Upper lobe of left lung (tissue), 6 donors: ENCODE results near the gene ECT2L. TPM values are rescaled to one million over a fixed set of nuclear protein-coding genes. Genes with fewer than 3 reads are reported as not detected.
A peak's percentile ranks its signal among the peaks of the same experiment; 100 is the strongest.

Experiments
- ATAC-seq, 2 donors: fragments of 200-7000 bp; cut with Tn5 transposase; one replicate each; pipeline ENCODE4 v1.9.1; 2022; ENCODE audit warnings: mild to moderate bottlenecking in 2 of 2, moderate library complexity in 2 of 2; ENCODE audit not compliant: low FRiP score in 2 of 2
- DNase-seq, 2 donors: peaks; one replicate each; pipeline ENCODE4 v3.0.0-alpha.2; 2019 to 2020
- H3K27ac ChIP-seq, 4 donors: fragments of 200-600 bp; sonication (generic); one replicate each; pipeline ENCODE4 v1.5.1; 2016 to 2019
- H3K27me3 ChIP-seq, 4 donors: fragments of 200-600 bp; sonication (generic); one replicate each; pipeline ENCODE4 v1.5.1; 2017 to 2019
- H3K36me3 ChIP-seq, 4 donors: fragments of 200-600 bp; sonication (generic); one replicate each; pipeline ENCODE4 v1.5.1; 2016 to 2019
- H3K4me1 ChIP-seq, 4 donors: fragments of 200-600 bp; sonication (generic); one replicate each; pipeline ENCODE4 v1.5.1; 2018 to 2019
- H3K4me3 ChIP-seq, 4 donors: fragments of 200-600 bp; sonication (generic); one replicate each; pipeline ENCODE4 v1.5.1; 2017 to 2019; ENCODE audit warnings: mild to moderate bottlenecking in 2 of 4, moderate library complexity in 1 of 4
- H3K9me3 ChIP-seq, 4 donors: fragments of 200-600 bp; sonication (generic); one replicate each; pipeline ENCODE4 v1.5.1; 2018 to 2019
- EP300 ChIP-seq, 4 donors: sonication (generic); formaldehyde crosslinking; IDR thresholded peaks; one replicate each; pipeline ENCODE4 v1.5.1; 2017; ENCODE audit warnings: antibody characterized with exemption in 4 of 4, control low read depth in 2 of 4
- POLR2A ChIP-seq, 4 donors: fragments of 450-650 bp; IDR thresholded peaks; one replicate each; pipeline ENCODE4 v1.5.1; 2016 to 2017; ENCODE audit warnings: antibody characterized with exemption in 4 of 4, mild to moderate bottlenecking in 2 of 4
- POLR2AphosphoS5 ChIP-seq, 2 donors: sonication (generic); formaldehyde crosslinking; IDR thresholded peaks; one replicate each; pipeline ENCODE4 v1.5.1; 2017; ENCODE audit warnings: antibody characterized with exemption in 2 of 2
- WGBS, 2 donors: methylation state at CpG; one replicate each; pipeline ENCODE4 v1.1.5; 2017 to 2018; 5-methylcytosine and 5-hydroxymethylcytosine counted together
- total RNA-seq, 6 donors: library from RNA; depleted of rRNA in 4 of 6; stranded (reverse); fragments of >200 nt in 4 of 6; gene quantifications; one replicate each; pipeline versions ENCODE4 v1.1.0 to v1.2.1, GENCODE V29; 2016 to 2021
- TF ChIP-seq, protein P1 (sequence below), 6 experiments: fragments of 450-650 bp in 4 of 6; fragments of 200-600 bp in 2 of 6; sonication (generic) in 2 of 6; IDR thresholded peaks; one replicate each; pipeline ENCODE4 v1.5.1; 2016 to 2019; ENCODE audit warnings: antibody characterized with exemption in 6 of 6
- donor health status: DM: no; HTN: no; CAD: no; lungs with moderate emphysema.
- donor health status: DM: no; HTN: yes; CAD: no; lungs with severe emphysema.

Gene ECT2L
- total RNA-seq, 6 donors from 2014 or later, result 0.20 to 28.4 (median 3.1) TPM

DNA sequence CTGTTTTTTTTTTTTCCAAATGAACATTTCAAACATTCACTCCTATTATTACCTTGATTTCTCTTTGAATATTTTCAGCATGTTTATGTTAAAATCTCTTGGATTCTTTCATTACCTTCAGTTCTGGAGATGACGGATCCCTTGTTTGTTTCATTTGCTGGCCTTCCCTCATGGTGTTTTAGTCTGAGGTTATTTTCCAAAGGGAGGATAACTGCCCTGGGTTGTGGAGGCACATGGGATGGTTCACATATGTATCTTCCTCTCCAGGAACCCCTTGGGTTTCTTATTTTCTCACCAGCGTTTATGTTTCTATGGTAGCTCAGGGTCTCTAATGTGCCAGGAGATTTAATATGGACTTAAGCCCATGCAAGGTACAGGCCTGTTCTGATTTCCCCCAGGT is 36.3 kb downstream of the ECT2L start:
- Histone ChIP-seq H3K27me3 (no peaks in the 10 kb centered on the region), H3K36me3 (no peaks in the 10 kb centered on the region), H3K9me3 (no peaks in the 10 kb centered on the region), H3K4me1 (peaks cover 0 to 7% (median 0%) of the 10 kb centered on the region in 4 donors), H3K27ac (no peak overlapping the region), H3K4me3 (no peak overlapping the region)
- DNase-seq (no peak), ATAC-seq (no peak)
- 94 to 96% methylated on average over 2 of the region's 2 CpGs for WGBS, 2 donors
- TF ChIP-seq EP300 (IDR thresholded peaks at IDR 0.05) (no peak), POLR2A (IDR thresholded peaks at IDR 0.05) (no peak), POLR2AphosphoS5 (IDR thresholded peaks at IDR 0.05) (no peak)
- TF ChIP-seq, protein P1, sequence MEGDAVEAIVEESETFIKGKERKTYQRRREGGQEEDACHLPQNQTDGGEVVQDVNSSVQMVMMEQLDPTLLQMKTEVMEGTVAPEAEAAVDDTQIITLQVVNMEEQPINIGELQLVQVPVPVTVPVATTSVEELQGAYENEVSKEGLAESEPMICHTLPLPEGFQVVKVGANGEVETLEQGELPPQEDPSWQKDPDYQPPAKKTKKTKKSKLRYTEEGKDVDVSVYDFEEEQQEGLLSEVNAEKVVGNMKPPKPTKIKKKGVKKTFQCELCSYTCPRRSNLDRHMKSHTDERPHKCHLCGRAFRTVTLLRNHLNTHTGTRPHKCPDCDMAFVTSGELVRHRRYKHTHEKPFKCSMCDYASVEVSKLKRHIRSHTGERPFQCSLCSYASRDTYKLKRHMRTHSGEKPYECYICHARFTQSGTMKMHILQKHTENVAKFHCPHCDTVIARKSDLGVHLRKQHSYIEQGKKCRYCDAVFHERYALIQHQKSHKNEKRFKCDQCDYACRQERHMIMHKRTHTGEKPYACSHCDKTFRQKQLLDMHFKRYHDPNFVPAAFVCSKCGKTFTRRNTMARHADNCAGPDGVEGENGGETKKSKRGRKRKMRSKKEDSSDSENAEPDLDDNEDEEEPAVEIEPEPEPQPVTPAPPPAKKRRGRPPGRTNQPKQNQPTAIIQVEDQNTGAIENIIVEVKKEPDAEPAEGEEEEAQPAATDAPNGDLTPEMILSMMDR (IDR thresholded peaks at IDR 0.05), result no peak

DNA sequence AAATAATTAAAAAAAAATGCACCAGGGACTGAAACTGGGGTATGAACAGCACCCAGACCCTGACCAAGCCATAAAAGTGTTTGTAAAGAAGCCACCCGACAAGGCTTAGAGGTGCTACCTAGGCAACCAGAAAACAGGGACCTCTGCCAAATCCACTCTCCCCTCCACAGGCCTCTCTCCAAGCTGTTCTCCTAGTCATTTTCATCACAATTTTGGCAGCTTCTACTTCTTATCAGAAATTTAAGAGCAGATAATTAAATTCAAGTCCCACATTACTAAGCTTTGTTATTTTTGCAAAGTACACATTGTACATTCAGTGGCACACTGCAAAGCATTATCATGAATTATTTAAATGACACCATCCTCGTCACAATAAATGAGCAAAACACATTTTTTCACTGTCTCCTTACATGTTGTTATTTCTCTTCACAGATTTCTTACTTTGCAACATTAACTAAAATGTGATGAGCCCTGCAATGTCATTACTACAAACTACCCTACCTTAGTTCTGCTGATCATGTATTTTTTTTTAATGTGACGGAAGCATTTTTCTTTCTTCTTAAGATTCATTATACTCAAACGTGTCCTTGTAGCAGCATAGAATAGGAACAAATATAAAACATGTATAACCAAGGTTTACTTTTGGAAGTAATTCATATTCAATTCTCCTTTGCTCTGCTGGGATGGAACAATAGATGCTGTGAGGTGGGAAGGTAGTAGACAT is 38.1 kb downstream of the ECT2L start:
- H3K4me3 ChIP-seq, result no peak overlapping the region
- TF ChIP-seq EP300 (IDR thresholded peaks at IDR 0.05) (no peak), POLR2A (IDR thresholded peaks at IDR 0.05) (no peak), POLR2AphosphoS5 (IDR thresholded peaks at IDR 0.05) (no peak)
- TF ChIP-seq, protein P1 (IDR thresholded peaks at IDR 0.05), result no peak
- ATAC-seq (peak; percentile 67 to 82), DNase-seq (peak in 1 of 2 donors; percentile 43)
- peaks cover 0 to 7% (median 0%) of the 10 kb centered on the region in 4 donors for H3K4me1 ChIP-seq
- 52 to 59% methylated on average over 4 of the region's 4 CpGs for WGBS, 2 donors
- no peak overlapping the region for H3K27ac ChIP-seq
- H3K36me3 ChIP-seq, result no peaks in the 10 kb centered on the region
- H3K27me3 ChIP-seq, result no peaks in the 10 kb centered on the region
- H3K9me3 ChIP-seq, result no peaks in the 10 kb centered on the region

DNA sequence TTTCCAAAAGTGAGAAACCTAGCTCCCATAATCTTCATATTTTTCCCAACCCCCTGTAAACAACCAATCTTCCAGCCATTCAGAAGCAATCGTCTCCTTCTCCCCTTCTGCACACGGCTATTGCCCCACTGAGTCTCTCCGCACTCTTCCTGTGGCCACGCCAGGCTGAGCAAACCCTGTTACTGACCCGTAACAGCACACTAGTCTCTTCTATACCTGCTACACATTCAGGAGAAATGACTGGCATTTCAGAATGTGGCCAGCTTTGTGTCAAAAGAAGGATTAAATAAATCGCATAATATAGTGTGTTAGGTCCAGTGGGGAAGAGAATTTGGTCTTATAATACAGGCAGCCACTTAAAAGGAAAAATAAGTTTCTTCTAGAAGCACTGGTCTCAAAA is 41.4 kb downstream of the ECT2L start:
- no peaks in the 10 kb centered on the region for H3K36me3 ChIP-seq
- no peak overlapping the region for H3K27ac ChIP-seq
- H3K4me1 ChIP-seq, result peaks cover 0 to 7% (median 0%) of the 10 kb centered on the region in 4 donors
- TF ChIP-seq, protein P1 (IDR thresholded peaks at IDR 0.05), result no peak
- TF ChIP-seq POLR2A (IDR thresholded peaks at IDR 0.05) (no peak), EP300 (IDR thresholded peaks at IDR 0.05) (no peak), POLR2AphosphoS5 (IDR thresholded peaks at IDR 0.05) (no peak)
- 93 to 95% methylated on average over 6 of the region's 6 CpGs for WGBS, 2 donors
- ATAC-seq, result no peak
- H3K9me3 ChIP-seq, result no peaks in the 10 kb centered on the region
- no peak overlapping the region for H3K4me3 ChIP-seq
- no peaks in the 10 kb centered on the region for H3K27me3 ChIP-seq
- DNase-seq, result no peak

DNA sequence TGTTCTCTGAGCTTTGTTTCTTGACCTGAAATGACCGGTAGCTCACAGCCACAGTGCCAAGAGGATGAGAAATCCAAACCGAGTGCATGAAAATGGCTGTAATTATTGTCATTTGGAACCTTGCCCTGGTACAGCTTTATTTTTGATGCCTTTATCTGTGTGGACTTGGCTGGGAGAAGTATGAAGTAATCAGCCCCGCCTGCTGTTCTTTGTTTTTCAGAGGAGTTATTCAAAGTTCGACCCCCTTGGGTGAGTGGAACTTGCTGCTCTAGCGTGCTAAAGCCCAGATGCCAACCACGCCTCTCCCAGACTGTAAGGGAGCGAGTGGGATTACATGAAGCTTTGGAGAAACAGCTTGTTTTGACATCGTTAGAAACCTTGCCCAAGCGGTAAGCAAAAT is 48.3 kb downstream of the ECT2L start:
- ATAC-seq, result peak in 1 of 2 donors; percentile 85
- Histone ChIP-seq H3K9me3 (no peaks in the 10 kb centered on the region), H3K36me3 (no peaks in the 10 kb centered on the region), H3K27me3 (no peaks in the 10 kb centered on the region), H3K27ac (no peak overlapping the region), H3K4me3 (no peak overlapping the region), H3K4me1 (no peaks in the 10 kb centered on the region)
- no peak for DNase-seq
- WGBS, 2 donors, result 62 to 71% methylated on average over 9 of the region's 9 CpGs
- TF ChIP-seq EP300 (IDR thresholded peaks at IDR 0.05) (no peak), POLR2A (IDR thresholded peaks at IDR 0.05) (no peak), POLR2AphosphoS5 (IDR thresholded peaks at IDR 0.05) (no peak)
- TF ChIP-seq, protein P1 (IDR thresholded peaks at IDR 0.05), result no peak

DNA sequence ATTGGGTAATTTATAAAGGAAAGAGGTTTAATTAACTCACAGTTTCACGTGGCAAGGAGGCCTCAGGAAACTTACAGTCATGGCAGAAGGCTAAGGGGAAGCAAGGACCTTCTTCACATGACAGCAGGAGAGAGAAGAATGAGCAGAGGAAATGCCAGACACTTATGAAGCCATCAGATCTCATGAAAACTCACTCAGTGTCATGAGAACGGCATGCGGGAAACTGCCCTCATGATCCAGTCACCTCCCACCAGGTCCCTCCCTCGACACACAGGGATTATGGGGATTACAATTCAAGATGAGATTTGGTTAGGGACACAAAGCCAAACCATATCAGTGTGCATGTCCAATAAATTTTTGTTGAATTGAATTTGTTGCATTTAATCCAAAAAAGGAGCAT is 52.0 kb downstream of the ECT2L start:
- Histone ChIP-seq H3K4me3 (no peak overlapping the region), H3K27me3 (no peaks in the 10 kb centered on the region), H3K4me1 (no peaks in the 10 kb centered on the region), H3K36me3 (no peaks in the 10 kb centered on the region), H3K27ac (no peak overlapping the region), H3K9me3 (no peaks in the 10 kb centered on the region)
- WGBS, 2 donors, result 84% methylated on average over 4 of the region's 4 CpGs
- TF ChIP-seq EP300 (IDR thresholded peaks at IDR 0.05), result no peak
- no peak for TF ChIP-seq POLR2A (IDR thresholded peaks at IDR 0.05)
- TF ChIP-seq POLR2AphosphoS5 (IDR thresholded peaks at IDR 0.05), result no peak
- TF ChIP-seq, protein P1 (IDR thresholded peaks at IDR 0.05), result no peak
- no peak for ATAC-seq
- no peak for DNase-seq
